NCI-H128 (cell line): ENCODE measurements around the gene TLX3.
"Not testable (repeated sequence)": the region's sequence is repeated elsewhere in the genome, so short reads cannot be mapped to it uniquely, and the experiment has no call there.

Experiments
- DNase-seq: peaks from one replicate; lab custom pipeline; 2025; ENCODE audit not compliant: unreplicated experiment; lab: John Stamatoyannopoulos, UW

Gene TLX3

DNA sequence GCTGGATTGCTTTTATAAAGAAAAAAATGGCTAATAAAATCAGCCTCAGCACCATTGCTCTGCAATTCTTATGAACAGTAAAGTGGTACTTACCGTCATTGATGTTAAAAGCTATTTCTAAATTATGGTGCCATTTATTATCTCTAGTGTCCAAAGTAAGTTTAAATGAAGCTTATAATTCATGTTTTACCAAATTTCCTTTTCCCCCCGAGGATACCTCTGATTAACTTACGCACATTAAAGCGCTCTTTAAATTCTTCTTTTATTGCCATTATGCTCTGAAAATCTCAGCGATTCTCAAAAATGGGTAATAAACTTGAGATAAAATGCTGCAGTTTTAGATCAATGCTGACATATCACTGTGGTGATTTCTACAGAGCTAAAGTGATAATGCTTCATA is 13.5 kb downstream of the TLX3 start:
- no peak for DNase-seq

DNA sequence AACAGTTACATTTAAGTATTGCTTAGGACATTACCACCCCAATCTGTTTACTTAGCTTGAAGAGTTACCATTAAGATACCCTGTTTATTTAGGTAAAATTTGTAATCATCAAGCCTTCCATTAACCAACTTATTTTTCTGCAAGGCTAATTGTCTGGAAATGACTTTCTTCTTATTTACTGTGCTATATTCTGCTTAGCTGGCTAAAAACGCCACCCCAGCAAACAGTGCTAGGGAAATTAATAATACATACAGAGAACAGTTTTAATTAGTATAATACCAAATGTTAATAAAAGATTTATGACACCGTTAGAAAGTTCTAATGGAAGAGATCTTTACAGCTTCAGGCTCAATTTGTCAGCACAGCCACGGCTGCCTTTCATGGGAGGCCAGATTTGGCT is 14.0 kb downstream of the TLX3 start:
- no peak for DNase-seq

DNA sequence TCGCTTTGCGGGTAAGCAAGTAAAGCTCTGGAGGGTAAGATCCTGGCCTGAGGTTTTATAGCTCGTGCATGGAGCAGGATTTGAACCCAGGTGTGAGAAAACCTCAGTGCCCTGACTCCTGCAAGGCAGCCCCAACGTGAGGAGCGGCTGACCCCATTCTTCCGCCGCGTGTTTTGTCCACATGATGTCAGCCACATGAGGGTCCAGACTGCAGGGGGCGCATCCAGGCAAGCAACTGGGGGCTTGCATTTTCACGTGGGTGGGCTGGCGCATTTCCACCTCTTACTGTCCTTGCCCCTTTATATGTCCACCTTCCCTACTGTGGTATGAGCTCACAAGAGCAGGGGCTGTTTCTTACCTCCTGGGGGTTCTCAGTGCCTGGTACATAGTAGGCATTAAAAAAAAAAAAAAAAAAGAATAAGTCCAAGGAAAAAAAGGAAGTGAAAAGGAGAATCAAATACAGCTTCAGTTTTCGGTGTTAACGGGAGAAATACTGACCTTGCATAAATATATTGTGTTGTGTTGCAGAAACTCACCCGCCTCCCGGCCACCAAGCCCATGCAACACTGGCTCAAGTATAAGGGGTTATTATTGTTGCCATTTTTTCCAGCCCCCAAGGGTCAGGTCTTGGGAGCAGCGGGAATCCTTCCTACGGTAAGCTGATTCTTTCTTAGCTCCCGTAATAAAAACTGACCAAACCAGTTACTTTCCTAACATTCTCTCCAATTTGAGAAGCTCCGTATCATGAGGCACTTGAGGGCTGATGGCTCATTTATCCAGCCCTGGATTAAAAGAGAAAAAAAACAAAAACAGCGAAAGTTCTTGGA is 15.0 kb downstream of the TLX3 start:
- no peak for DNase-seq

DNA sequence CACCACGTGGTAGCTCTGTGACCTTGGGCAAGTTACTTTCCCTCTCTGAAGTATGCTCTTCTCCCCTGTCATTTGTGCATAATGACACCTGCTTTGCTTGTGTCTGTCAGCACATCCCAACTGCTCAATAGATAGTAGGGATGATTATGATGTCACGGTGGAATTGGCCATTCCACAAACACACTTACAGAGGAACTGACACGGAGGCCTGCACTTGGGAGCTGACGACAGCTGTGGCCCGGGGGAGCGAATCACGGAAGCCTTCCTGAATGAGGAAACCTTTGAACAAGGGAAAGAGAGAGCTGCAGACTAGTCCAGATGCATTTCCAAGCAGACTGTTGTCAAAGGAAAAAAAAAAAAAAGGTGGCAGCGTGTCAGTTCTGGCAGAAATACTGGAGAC is 21.0 kb downstream of the TLX3 start:
- no peak for DNase-seq

DNA sequence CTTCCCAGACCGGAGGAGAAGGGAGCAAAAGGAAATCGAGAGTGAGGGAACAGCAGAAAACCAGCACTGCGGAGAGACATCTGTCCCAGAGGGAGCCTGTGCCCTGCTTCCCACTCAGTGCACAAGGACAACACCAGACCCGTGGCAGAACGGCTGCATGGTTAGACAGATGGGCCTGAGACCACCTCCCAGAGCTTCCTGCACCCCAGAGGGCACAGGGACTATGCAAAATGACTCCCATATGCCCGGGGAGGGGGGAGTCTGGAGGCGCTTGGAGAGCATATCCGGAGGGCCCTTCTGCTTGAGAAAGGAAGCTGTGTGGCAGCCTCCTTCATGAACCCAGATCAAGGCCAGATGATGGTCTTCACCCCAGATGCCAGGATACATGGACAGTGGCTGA is 26.6 kb downstream of the TLX3 start:
- no peak for DNase-seq

DNA sequence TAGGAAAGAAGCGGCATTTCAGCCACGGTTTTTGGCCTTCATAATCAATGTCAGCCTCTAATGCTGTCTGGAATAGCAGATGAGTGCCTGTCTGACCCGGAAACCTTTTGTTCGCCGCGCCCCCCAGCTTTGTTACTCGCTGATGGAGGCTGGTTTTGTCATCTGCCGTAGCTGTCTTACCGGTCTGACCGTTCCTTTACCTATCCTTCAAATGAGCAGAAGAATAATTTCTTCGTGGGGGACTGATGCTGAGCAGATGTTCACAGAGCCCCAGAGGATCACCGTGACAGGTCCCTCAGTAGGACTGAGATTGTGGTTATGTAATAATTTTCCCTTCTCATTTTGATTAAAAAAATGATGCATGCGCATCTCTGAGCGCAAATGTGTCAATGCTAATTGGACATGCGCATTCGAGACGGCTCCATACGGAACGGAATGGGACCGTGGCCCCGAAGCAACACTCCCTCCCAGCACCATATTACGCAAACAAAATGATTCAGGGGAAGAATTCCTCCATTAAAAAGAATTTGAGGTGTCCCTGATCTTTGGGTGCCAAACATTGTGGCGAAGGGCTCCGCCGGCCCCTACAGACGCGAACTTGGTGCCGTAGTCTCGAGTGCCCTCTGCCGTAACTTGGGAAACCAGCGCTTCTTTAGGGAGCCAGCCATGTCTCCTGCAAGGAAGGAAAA is 27.6 kb downstream of the TLX3 start:
- peak; percentile 4 for DNase-seq

DNA sequence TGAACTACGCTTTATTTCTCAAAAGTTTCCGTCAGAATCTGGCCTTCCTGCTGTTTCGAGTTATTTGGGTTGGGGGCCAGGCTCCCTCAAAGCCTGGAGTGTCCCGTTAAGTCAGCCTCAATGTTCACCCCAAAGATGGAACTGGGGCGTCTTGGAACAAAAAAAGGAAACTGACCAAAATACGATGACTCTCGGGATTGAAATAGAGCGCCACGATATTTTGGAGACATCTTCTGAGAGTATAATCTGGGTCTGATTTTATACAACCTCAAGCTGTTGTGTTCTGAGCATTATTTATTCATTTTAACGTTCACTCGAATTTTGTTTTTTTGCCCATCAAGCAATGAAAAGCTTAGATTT is 28.1 kb downstream of the TLX3 start:
- DNase-seq: no peak

DNA sequence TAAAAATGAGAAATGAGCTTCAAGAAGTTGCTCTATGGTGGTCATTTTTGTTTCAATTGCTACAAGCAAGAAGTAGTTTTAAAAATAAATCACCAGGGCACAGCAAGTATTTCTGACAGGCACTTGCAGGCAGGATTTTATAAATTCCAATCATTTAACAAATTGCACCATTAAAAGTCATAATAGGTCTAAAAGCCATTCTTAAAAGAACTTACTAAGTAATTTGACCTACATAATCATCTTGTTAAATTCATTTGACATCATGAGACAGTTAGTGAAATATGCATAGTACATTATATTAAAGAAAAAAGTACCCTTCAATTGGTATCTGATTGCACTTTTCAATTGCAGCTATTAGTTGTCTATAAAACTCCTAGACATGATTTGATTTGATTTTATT is 31.0 kb downstream of the TLX3 start:
- DNase-seq: no peak

DNA sequence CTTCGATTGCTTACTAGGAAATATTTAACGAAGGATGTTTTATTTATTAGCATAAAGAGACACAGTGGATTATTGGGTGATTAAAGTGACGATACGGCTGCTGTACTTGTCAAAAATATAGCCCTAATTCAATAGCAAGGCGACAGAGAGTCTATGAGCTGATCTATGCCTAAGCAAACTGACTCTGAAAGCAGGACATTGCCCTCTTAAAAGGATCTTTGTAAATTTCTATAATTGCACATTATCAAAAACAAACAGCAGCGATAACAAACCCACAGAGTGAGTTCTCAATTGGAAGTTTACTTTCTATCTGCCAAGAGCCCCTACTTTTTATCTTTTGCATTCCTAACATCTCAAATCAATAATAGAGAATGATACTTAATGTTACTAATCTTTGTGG is 31.4 kb downstream of the TLX3 start:
- no peak for DNase-seq

DNA sequence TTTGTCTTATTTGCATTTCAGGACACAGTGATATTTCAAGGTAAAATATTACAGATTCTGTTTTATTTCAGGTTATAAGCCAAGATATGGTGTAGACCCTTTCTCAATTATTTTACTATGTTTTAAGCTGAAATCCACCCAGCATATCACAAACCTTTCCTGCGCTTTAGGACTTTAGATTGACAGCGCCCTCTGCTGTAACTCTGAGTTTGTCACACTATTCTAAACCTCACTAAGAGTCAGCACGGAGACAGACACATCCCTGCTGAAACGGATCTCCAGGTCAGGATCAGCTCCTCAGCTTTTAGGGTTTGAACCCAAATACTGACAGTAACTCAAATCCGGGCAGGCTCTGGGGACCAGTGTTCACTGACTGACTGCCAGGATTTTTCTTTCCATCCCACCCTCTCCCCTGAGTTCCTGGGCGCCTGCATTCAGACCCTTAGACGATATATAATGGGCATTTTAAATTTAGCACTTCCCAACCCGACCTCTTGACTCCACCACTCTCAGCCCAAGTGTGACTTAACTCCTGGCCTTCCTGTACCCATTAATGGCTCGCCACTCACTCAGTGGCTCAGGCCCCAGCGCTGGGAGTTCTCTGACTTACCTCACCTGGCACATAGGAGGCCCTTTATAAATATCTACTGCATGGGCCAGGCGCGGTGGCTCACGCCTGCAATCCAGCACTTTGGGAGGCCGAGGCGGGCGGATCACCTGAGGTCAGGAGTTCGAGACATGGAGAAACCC is 33.5 kb downstream of the TLX3 start:
- DNase-seq: peak; percentile 28

DNA sequence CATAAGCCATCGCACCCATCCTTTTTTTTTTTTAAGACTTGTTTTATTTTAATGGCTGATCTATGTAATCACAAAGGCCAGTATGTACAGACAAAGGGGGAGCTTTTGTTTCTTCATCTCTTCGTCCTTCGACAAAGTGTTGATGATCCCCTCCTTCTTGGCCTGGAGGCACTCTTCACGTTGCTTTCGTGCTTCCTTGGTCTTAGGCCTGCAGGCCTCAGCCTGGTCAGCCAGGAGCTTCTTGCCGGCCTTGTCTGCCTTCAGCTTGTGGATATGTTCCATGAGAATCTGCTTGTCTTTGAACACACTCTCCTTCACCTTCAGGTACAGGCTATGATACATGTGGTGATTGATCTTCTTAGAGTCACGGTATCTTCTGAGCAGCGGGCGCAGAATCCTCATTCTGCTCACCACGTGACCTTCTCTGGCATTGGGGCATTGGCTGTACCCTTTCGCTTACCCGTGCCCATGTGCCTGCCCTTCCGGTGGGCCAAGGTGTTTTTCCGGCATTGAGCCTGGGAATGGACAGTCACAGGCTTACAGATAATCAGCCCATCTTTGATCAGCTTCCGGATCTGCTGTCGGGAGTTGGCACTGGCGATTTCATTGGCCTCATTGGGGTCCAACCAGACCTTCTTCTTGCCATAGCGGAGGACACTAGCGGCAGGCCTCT is 36.0 kb downstream of the TLX3 start:
- no peak for DNase-seq

DNA sequence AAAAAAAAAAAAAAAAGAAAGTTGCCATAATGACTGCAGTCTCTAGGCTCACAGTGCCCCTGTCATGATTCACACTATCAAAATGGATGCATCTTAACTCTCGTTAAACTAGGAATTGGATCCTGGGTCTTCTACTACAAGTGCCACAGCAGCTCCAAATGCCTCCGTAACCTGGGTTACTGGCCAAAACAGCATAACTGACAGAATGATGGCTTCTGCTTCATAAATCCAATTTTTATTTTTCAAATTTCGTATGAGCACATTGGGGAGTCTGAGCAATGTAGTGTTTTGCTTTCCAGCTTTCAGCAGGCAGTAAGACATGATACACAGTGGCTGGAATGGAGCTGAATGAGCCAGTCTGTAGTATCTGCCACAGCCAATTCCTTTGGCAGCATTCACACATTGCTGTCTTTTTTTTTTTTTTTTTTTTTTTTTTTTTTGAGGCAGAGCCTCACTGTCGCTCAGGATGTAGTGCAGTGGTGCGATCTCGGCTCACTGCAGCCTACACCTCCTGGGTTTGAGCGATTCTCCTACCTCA is 42.6 kb downstream of the TLX3 start:
- DNase-seq: no peak

DNA sequence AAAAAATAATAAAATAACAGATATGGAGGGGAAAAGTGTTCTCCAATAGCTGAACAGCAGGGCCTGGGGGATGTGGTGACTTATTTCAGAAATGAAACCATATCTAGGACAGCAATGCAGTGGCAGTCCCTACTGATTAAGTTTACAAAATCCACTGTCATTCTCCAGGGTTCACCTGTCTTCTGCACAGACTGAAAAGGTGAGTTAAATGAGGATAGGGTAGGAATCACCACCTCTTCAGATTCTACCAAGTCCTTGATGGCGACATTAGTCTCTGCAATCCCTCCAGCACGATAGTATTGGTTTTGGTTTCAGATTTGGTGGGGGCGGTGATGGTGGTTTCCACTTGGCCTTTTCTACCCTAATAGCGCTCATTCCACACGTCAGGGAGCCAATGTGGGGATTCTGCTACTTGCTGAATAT is 46.3 kb downstream of the TLX3 start:
- DNase-seq: no peak

DNA sequence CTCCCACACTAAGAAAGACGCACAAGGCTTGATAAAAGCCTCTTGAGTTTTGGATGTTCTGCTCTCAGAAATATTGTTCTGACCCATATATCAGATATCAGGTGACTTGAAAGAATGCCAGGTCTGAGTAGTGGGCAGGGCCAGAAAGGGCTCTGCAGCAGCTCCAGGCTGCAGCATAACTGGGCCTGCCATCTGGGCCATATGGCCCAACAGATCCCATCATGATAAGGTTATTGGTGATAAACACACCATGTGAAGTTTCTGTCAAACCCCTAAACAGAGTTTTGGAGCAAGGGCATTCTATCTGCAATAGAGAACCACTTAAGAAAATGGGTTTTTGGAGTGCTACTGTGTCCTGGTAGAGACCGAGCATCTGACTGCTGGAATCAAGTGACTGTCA is 48.8 kb downstream of the TLX3 start:
- DNase-seq: no peak

DNA sequence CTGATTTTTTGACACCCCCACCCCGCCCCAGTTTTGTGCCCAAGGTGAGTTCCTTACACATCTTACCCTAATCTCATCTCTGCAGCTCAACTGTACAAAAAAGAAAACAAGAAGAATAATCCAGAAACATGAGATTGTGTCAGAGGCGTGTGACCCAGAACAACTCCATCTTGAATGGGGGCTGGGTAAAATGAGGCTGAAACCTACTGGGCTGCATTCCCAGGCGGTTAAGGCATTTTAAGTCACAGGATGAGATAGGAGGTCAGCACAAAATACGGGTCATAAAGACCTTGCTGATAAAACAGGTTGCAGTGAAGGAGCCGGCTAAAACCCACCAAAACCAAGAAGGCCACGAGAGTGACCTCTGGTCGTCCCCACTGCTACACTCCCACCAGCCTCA is 52.1 kb downstream of the TLX3 start:
- DNase-seq: not testable (repeated sequence)
